GM18870 (cell line): ENCODE data around the gene TK2.
"Not testable (repeated sequence)": the region's sequence is repeated elsewhere in the genome, so short reads cannot be mapped to it uniquely, and the experiment has no call there.

Experiments
- ATAC-seq: cut with Tn5 transposase; IDR thresholded peaks from one replicate; pipeline ENCODE4 v1.9.1; 2021; ENCODE audit warnings: moderate library complexity; ENCODE audit not compliant: unreplicated experiment

Gene TK2

GRCh38 chr16:66574081-66574480 lies 24.2 kb upstream of the TK2 start:
- ATAC-seq: no peak

GRCh38 chr16:66572356-66572755 lies 22.4 kb upstream of the TK2 start:
- ATAC-seq: no peak

GRCh38 chr16:66569827-66570405 lies 20.0 kb upstream of the TK2 start:
- ATAC-seq: no peak

GRCh38 chr16:66569131-66569530 lies 19.2 kb upstream of the TK2 start:
- no peak for ATAC-seq

- no peak for ATAC-seq
These were observed 18.4 kb upstream of the TK2 start for GRCh38 chr16:66568355-66568754.

GRCh38 chr16:66567270-66567669 lies 17.3 kb upstream of the TK2 start:
- not testable (repeated sequence) for ATAC-seq

- no peak for ATAC-seq
These were observed 16.4 kb upstream of the TK2 start, which contains the start of gene CMTM1 for GRCh38 chr16:66566051-66566901. TSS of gene CMTM1 (plus strand) at chr16:66566439. CDS start at chr16:66566514, 75 bp downstream.

- ATAC-seq: no peak
These were observed 13.8 kb upstream of the TK2 start for GRCh38 chr16:66563574-66564334.

- ATAC-seq: no peak
These were observed 13.1 kb upstream of the TK2 start for GRCh38 chr16:66562986-66563385.

- no peak for ATAC-seq
These were observed 12.5 kb upstream of the TK2 start for GRCh38 chr16:66562409-66562808.

- ATAC-seq: no peak
These were observed 11.6 kb upstream of the TK2 start for GRCh38 chr16:66561381-66562080.

GRCh38 chr16:66560107-66560506 lies 10.2 kb upstream of the TK2 start:
- ATAC-seq: no peak

- ATAC-seq: no peak
These were observed 4.6 kb upstream of the TK2 start for GRCh38 chr16:66554495-66554894.

- no peak for ATAC-seq
These were observed 4.1 kb upstream of the TK2 start for GRCh38 chr16:66554021-66554420.

GRCh38 chr16:66553223-66553622 lies 3.3 kb upstream of the TK2 start:
- no peak for ATAC-seq

GRCh38 chr16:66552286-66553177 lies 2.6 kb upstream of the TK2 start, which contains the start of gene CKLF:
TSS of gene CKLF (plus strand) at chr16:66552576. CDS start at chr16:66552716, 140 bp downstream.
- no peak for ATAC-seq

GRCh38 chr16:66551788-66552285 lies 1.9 kb upstream of the TK2 start:
- no peak for ATAC-seq

- ATAC-seq: no peak
These were observed 1.4 kb upstream of the TK2 start for GRCh38 chr16:66551348-66551759.

GRCh38 chr16:66548868-66549267 lies 1.1 kb downstream of the TK2 start:
- ATAC-seq: no peak

- ATAC-seq: no peak
These were observed 1.9 kb downstream of the TK2 start for GRCh38 chr16:66548068-66548467.
